Measurements from ENCODE around the gene PIGX. TPM values are rescaled to one million over a fixed set of nuclear protein-coding genes. Genes with fewer than 3 reads are reported as not detected.
"Not testable (repeated sequence)": the region's sequence is repeated elsewhere in the genome, so short reads cannot be mapped to it uniquely, and the experiment has no call there.

PIGX gene
- total RNA-seq, 1 experiment from 2014 or later, result 77.0 TPM

DNA sequence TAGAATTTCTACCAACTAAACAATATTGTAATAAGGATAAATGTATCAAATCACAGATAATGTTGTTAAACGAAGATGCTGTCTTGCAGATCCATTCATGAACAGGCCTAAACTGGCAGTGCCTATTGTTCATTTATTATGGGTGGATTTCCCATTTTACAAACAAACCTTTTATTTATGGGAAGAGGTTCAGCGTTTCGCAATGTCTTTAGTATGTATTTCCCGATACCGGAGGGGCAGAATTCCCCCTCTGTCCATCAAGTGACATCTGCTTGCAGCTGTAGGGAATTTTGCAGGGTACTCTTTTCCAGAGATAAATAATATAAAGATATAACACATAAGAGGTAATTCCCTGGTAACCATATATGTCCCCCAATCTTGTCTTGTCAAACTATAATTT, 5.8 kb upstream of the PIGX start:
- no peak for DNase-seq (ENCODE audit: low read depth)

GRCh38 chr3:196706731-196707130, 5.4 kb upstream of the PIGX start:
- no peak for DNase-seq (ENCODE audit: low read depth)

DNA sequence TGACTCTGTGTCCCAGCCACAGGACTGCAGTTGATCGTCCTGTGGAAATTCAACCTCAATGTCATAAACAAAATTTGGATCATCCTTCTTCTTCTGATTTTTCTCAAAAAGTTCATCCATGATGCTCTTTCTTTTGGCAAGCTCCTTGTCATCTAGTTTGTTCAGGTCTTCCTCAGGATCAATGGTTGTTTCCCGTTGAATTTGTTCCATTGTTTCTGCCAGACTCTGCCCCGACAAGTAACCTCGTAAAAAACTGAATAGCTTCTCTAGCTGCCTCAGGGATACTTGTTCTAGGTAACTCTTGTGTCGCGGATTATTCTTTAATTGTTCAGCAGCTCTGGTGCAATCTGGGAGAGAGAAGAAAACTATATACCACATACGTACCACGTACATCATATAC, 4.6 kb upstream of the PIGX start:
- no peak for DNase-seq (ENCODE audit: low read depth)

- no peak for DNase-seq (ENCODE audit: low read depth)
Measured at GRCh38 chr3:196708467-196708866, 3.7 kb upstream of the PIGX start.

- peak; percentile 68 for DNase-seq (ENCODE audit: low read depth)
Measured at GRCh38 chr3:196712514-196713413, 587 bp downstream of the PIGX start.

DNA sequence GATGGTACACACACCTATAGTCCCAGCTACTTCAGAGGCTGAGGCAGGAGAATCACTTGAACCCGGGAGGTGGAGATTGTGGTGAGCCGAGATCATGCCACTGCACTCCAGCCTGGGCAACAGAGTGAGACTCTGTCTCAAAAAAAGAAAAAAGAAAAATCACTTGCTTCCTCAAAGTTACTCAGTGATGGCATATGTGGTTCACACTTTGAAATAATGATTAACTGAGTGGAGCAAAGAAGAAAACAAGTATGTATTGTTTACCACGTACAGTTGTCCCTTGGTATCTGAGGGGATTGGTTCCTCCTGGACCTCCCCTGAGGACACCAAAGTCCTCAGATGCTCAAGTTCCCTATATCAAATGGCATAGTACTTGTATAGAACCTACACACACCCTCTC, 5.0 kb downstream of the PIGX start:
- not testable (repeated sequence) for DNase-seq (ENCODE audit: low read depth)

DNA sequence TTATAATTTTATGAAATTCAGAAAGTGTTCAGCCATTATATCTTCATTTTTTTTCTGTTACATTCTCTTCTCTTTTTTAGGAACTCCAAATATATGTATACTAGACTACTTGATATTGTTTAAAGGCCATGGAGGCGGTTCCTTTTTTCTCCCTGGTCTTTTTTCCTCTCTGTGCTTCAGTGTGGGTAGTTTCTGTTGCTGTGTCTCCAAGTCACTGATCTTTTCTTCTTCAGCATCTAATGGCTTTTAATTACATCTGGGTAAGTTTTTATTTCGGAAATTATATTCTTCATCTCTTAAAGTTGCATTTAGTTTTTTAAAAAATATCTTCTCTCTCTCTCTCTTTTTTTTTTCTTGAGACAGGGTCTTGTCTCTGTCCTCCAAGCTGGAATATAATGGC, 8.9 kb downstream of the PIGX start:
- no peak for DNase-seq (ENCODE audit: low read depth)

DNA sequence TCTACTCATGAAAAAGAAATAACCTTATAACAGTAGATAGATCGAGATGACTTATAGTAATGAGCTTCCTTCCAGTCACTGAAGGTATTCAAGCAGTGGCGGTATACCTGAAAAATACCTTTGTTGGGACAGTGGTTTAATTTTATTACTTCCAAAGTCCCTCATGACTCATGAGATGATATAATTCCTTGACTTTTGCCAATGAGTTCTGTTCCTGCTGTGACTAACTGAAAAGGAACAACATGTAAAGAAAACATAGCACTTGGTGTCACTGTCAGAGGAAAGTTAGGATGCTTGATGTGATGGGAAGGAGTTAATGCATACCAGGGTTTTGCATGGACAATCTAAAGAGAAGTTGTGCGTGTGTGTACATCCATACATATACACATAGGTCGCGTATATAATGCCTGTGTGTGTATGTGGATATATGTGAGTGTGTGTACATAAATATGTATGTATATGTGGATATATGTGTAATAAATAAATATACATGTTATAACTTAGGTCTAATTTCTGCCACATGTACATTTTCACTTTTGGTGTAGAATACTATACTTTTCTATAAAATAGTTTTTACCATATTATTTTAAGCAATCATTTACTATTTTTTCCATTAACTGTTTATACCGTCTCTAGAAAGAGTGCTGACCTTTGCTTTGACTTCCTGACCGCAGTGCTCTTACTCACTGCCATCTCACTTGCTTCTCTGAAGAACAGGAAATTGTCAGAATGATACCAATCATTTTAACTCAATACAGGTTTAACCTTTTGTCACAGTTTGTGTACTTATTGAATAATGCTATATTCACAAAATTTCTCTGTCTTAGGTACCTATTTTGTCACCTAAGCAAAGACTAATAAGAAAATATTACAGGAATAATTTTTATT, 14.9 kb downstream of the PIGX start:
- DNase-seq (ENCODE audit: low read depth), result peak; percentile 88

DNA sequence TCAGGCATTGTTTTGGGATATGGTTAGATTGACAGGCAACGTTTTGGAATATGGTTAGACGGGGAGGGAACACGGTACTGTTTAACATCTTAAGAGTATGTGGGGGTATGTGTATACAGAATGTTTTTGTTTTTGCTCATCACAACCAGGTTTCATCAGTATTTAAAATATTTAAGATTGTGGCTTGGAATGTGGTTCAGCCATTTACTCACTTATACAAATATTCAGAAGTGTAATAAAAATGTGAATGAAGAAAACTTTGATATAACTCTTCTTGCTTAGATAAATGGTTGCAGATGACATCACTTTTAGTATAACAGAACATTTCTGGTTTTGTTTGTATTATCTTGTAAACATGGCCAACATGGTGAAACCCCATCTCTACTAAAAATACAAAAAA, 23.6 kb downstream of the PIGX start:
- peak; percentile 35 for DNase-seq (ENCODE audit: low read depth)

GRCh38 chr3:196736670-196737374, 24.6 kb downstream of the PIGX start:
- no peak for DNase-seq (ENCODE audit: low read depth)

DNA sequence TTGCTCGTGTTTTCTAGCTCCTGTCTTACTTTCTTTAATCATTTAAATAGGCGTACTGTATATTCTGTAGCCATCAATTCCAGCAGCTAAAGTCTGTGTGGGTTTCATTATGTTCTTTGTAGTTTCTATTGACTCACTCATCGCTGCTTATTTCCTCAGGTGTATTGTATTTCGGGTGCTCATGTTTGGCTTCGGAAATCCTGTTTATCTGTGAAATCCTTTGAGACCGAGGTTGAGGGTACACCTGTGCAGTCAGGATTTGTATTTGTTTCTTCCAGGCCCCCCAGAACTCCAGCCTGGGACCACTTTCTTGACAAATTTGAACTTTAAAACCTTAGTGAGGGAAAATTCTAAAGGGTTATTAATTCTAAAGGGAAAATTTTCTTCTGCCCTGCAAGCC, 25.5 kb downstream of the PIGX start:
- no peak for DNase-seq (ENCODE audit: low read depth)

- peak; percentile 90 for DNase-seq (ENCODE audit: low read depth)
Measured at GRCh38 chr3:196739671-196740480, 27.7 kb downstream of the PIGX start, which contains the start of gene PAK2. Gene PAK2, plus strand, starts transcription at chr3:196739857. Its CDS starts 42,790 bp downstream, at chr3:196782647.

GRCh38 chr3:196740481-196741248, 28.5 kb downstream of the PIGX start:
- DNase-seq (ENCODE audit: low read depth), result peak; percentile 78

DNA sequence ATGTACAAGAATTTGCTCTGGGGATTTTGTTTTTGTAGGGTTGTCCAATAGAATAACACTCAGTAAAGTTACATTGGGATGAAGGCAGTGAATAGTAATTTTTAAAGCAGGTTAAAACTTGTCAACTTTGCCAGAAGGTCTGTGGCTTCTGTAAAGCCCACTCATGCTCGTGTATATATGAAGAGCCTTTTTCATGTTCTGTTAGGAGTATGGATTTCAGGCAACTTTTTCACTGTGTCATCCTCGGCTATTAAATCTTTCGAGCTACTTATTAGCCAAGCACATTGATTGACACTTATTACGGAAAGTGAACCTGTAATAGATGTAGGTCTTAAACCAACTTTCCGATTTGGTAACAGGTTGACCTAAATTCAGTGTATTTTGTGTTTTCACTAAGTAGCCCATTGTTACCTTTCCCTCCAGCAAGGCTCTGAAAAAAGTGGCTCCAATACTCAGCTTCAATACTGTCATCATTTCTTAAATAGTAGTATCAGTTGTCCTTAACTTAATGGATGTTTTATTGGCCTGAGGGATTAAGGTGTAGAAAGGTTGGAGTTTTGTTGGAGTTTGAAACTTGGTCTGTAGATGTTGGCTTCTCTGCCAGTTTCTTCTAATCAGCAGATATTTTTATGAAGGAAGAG, 29.2 kb downstream of the PIGX start:
- DNase-seq (ENCODE audit: low read depth), result no peak

DNA sequence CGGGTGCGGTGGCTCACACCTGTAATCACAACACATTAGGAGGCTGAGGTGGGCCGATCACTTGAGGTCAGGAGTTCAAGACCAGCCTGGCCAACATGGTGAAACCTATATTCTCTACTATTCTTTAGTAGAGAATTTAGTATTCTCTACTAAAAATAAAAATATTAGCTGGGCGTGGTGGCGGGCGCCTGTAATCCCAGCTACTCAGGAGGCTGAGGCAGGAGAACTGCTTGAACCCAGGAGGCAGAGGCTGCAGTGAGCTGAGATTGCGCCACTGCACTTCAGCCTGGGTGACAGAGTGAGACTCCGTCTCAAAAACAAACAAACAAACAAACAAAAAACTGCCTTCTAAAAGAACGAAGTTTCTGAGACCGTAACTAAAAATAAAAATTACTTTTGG, 31.4 kb downstream of the PIGX start:
- not testable (repeated sequence) for DNase-seq (ENCODE audit: low read depth)

- DNase-seq (ENCODE audit: low read depth), result no peak
Measured at GRCh38 chr3:196749125-196749524, 36.9 kb downstream of the PIGX start.

DNA sequence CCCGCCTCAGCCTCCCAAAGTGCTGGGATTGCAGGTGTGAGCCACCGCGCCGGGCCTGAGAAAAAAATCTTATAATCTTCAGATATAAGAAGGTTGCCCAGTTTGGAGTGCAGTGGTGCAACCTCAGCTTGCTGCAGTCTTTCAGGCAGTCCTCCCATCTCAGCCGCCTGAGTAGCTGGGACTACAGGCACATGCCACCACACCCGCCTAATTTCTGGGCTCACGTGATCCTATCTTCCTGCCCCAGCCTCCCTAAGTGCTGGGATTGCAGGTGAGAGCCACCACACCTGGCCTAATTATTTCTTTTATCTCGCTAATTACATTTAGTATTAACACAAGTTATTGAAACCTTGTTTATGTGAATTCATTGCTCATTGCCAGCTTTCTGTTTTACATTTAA, 41.0 kb downstream of the PIGX start:
- DNase-seq (ENCODE audit: low read depth), result no peak

- DNase-seq (ENCODE audit: low read depth), result no peak
Measured at GRCh38 chr3:196754091-196754981, 42.2 kb downstream of the PIGX start.

DNA sequence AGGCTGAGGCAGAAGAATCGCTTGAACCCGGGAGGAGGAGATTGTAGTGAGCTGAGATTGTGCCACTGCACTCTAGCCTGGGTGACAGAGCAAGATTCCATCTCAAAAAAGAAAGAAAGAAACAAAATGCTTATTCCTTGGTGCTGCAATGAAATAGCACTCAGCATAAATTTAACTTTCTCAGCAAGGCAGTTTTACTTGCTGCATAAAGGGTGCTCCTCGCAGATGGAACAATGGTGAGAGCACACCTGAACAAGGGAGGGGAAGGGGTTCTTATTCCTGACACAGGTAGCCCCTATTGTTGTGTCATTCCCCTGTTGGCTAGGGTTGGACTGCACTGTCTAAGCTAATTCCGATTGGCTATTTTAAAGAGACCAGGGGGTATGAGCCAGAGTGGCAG, 44.6 kb downstream of the PIGX start:
- no peak for DNase-seq (ENCODE audit: low read depth)
